HCT116 (cell line): ENCODE measurements around the gene DIPK1B. TPM values are rescaled to one million over a fixed set of nuclear protein-coding genes. Genes with fewer than 3 reads are reported as not detected.

Source experiments
- ATAC-seq: fragments of 200-7000 bp; cut with Tn5 transposase; 2 replicates; pipeline ENCODE4 v1.9.1; 2020; ENCODE audit warnings: mild to moderate bottlenecking, moderate library complexity
- BruUV-seq: library from RNA; stranded (reverse); fragments of 400-500 nt; replicated peaks from 2 replicates; lab custom pipeline; 2021; lab: Mats Ljungman, UMichigan
- CTCF ChIA-PET: fragments of 300-600 bp; sonication (Branson Sonifier 250); formaldehyde crosslinking; loops from one replicate; lab custom pipeline; 2021; ENCODE audit warnings: antibody characterized with exemption; lab: Charles Lee
- POLR2A ChIA-PET: fragments of 300-600, 350-600 bp; sonication (Branson Sonifier 250); formaldehyde crosslinking; loops from one replicate; lab custom pipeline; 2021; ENCODE audit warnings: antibody characterized with exemption; lab: Charles Lee
- RAD21 ChIA-PET, 2 experiments: fragments of 300-600 bp; sonication (Branson Sonifier 250); formaldehyde crosslinking; loops; one replicate each; lab custom pipeline; 2023; ENCODE audit warnings: low total read pairs in 2 of 2; ENCODE audit not compliant: uncharacterized antibody in 2 of 2, unreplicated experiment in 2 of 2, low non-redundant PET in 1 of 2; lab: Charles Lee
- DNase-seq: peaks from one replicate; pipeline ENCODE4 v3.0.0-alpha.2; 2010; ENCODE audit warnings: low read depth, low spot score
- H2AFZ ChIP-seq: fragments of 200-600 bp; shearing (Covaris generic), sonication (generic); 2 replicates; pipeline ENCODE4 v1.6.1; 2017; ENCODE audit warnings: low read depth, mixed run types, mixed read lengths, antibody characterized with exemption, low read length; ENCODE audit not compliant: poor library complexity, severe bottlenecking
- H3K27ac ChIP-seq: 2 replicates; pipeline ENCODE4 v1.5.1; 2012; ENCODE audit warnings: low read depth, low read length
- H3K27me3 ChIP-seq: fragments of 200-600 bp; sonication (generic); 2 replicates; pipeline ENCODE4 v1.6.1; 2016; ENCODE audit warnings: mixed run types, low read length, mixed read lengths; ENCODE audit not compliant: insufficient read depth
- H3K36me3 ChIP-seq, 2 experiments: fragments of 200-500 bp in 1 of 2; fragments of 200-600 bp in 1 of 2; sonication (Bioruptor generic) in 1 of 2; sonication (generic) in 1 of 2; 2 replicates each; pipeline versions ENCODE4 v1.5.1 to v1.6.1; 2014 to 2016; ENCODE audit warnings: low read length in 2 of 2, inconsistent platforms in 1 of 2, mixed read lengths in 1 of 2, mixed run types in 1 of 2; ENCODE audit not compliant: insufficient read depth in 2 of 2, control insufficient read depth in 1 of 2
- H3K4me1 ChIP-seq, 2 experiments: fragments of 200-600 bp in 1 of 2; sonication (generic) in 1 of 2; 2 replicates each; pipeline versions ENCODE4 v1.5.1 to v1.6.1; 2012 to 2017; ENCODE audit warnings: low read length in 2 of 2, inconsistent platforms in 1 of 2, mild to moderate bottlenecking in 1 of 2, mixed read lengths in 1 of 2, mixed run types in 1 of 2, moderate library complexity in 1 of 2; ENCODE audit not compliant: insufficient read depth in 2 of 2, control insufficient read depth in 1 of 2
- H3K4me2 ChIP-seq: fragments of 200-600 bp; sonication (generic); 2 replicates; pipeline ENCODE4 v1.6.1; 2017; ENCODE audit warnings: mixed run types, low read length, mixed read lengths
- H3K4me3 ChIP-seq, 2 experiments: fragments of 200-600 bp in 1 of 2; sonication (generic) in 1 of 2; replicated peaks in 1 of 2; 2 replicates each; pipeline ENCODE4 v1.5.1; 2011 to 2016; ENCODE audit warnings: low read length in 2 of 2, control low read depth in 1 of 2, low read depth in 1 of 2, mild to moderate bottlenecking in 1 of 2, mixed read lengths in 1 of 2, mixed run types in 1 of 2
- H3K79me2 ChIP-seq: fragments of 200-600 bp; sonication (generic); 2 replicates; pipeline ENCODE4 v1.6.1; 2017; ENCODE audit warnings: mild to moderate bottlenecking, mixed run types, low read length, moderate library complexity, mixed read lengths; ENCODE audit not compliant: insufficient read depth
- H3K9ac ChIP-seq: fragments of 200-600 bp; sonication (generic); 2 replicates; pipeline ENCODE4 v1.6.1; 2016; ENCODE audit warnings: low read length, mixed read lengths
- H3K9me2 ChIP-seq: fragments of 200-600 bp; sonication (generic), shearing (Covaris generic); 2 replicates; pipeline ENCODE4 v1.6.1; 2017; ENCODE audit warnings: mixed run types, mild to moderate bottlenecking, moderate library complexity; ENCODE audit not compliant: insufficient read depth
- H3K9me3 ChIP-seq, 2 experiments: fragments of 200-500 bp in 1 of 2; fragments of 200-600 bp in 1 of 2; sonication (Bioruptor generic) in 1 of 2; sonication (generic) in 1 of 2; 2 replicates each; pipeline ENCODE4 v1.6.1; 2014 to 2017; ENCODE audit warnings: low read length in 2 of 2, mixed read lengths in 2 of 2, inconsistent platforms in 1 of 2, low read depth in 1 of 2, mild to moderate bottlenecking in 1 of 2, mixed run types in 1 of 2, moderate library complexity in 1 of 2; ENCODE audit not compliant: control insufficient read depth in 1 of 2, insufficient read depth in 1 of 2
- H4K20me1 ChIP-seq: fragments of 200-600 bp; sonication (generic), shearing (Covaris generic); 2 replicates; pipeline ENCODE4 v1.6.1; 2017; ENCODE audit warnings: mixed run types, mild to moderate bottlenecking, moderate library complexity; ENCODE audit not compliant: insufficient read depth
- CEBPB ChIP-seq: IDR thresholded peaks from 2 replicates; pipeline ENCODE4 v1.6.1; 2012; ENCODE audit warnings: low read depth
- CTCF ChIP-seq, 3 experiments: fragments of 200-600 bp in 1 of 3; sonication (generic) in 1 of 3; IDR thresholded peaks in 2 of 3; conservative IDR thresholded peaks in 1 of 3; 2 replicates each; pipeline ENCODE4 v1.5.1; 2012 to 2017; ENCODE audit warnings: low read depth in 2 of 3, low read length in 2 of 3, antibody characterized with exemption in 1 of 3, borderline replicate concordance in 1 of 3, control low read depth in 1 of 3, mild to moderate bottlenecking in 1 of 3, mixed read lengths in 1 of 3, mixed run types in 1 of 3, moderate library complexity in 1 of 3; ENCODE audit not compliant: insufficient read depth in 1 of 3
- ELF1 ChIP-seq: IDR thresholded peaks from 2 replicates; pipeline ENCODE4 v1.6.1; 2012; ENCODE audit warnings: low read depth, borderline replicate concordance
- EZH2 ChIP-seq: fragments of 200-600 bp; sonication (generic); IDR thresholded peaks from 2 replicates; pipeline ENCODE4 v1.6.1; 2017; ENCODE audit warnings: antibody characterized with exemption, mixed run types
- EZH2phosphoT487 ChIP-seq: fragments of 200-600 bp; IDR thresholded peaks from 2 replicates; pipeline ENCODE4 v1.6.1; 2018; ENCODE audit warnings: antibody characterized with exemption, borderline replicate concordance
- FOSL1 ChIP-seq: IDR thresholded peaks from 2 replicates; pipeline ENCODE4 v1.6.1; 2012; ENCODE audit warnings: low read depth
- MAX ChIP-seq: IDR thresholded peaks from 2 replicates; pipeline ENCODE4 v1.6.1; 2012
- POLR2A ChIP-seq: IDR thresholded peaks from 2 replicates; pipeline ENCODE4 v1.7.0; 2011; ENCODE audit warnings: borderline replicate concordance; ENCODE audit not compliant: insufficient read depth, insufficient read length; ENCODE audit errors: extremely low read depth
- REST ChIP-seq: IDR thresholded peaks from 2 replicates; pipeline ENCODE4 v1.6.1; 2012; ENCODE audit warnings: low read depth
- SRF ChIP-seq: IDR thresholded peaks from 2 replicates; pipeline ENCODE4 v1.6.1; 2012; ENCODE audit warnings: low read depth
- TCF7L2 ChIP-seq: IDR thresholded peaks from 2 replicates; pipeline ENCODE4 v1.7.0; 2011; ENCODE audit warnings: borderline replicate concordance, inconsistent platforms; ENCODE audit not compliant: insufficient read depth, insufficient read length; ENCODE audit errors: extremely low read depth
- ZBTB33 ChIP-seq: IDR thresholded peaks from 2 replicates; pipeline ENCODE4 v1.6.1; 2011; ENCODE audit warnings: mild to moderate bottlenecking, low read length, moderate library complexity; ENCODE audit not compliant: insufficient replicate concordance; ENCODE audit errors: extremely low read depth
- ZFX ChIP-seq: fragments of 450-650 bp; IDR thresholded peaks from 2 replicates; pipeline ENCODE4 v1.6.1; 2017
- ZNF274 ChIP-seq: fragments of 200-500 bp; sonication (Bioruptor generic); IDR thresholded peaks from 2 replicates; pipeline ENCODE4 v1.6.1; 2014; ENCODE audit warnings: mild to moderate bottlenecking, low read depth, low read length, inconsistent platforms
- intact Hi-C: fragments of 100-400 bp; cut with micrococcal nuclease; formaldehyde crosslinking; loops from 2 replicates; pipeline ENCODE4 v1.10.0; 2022
- total RNA-seq: library from RNA; stranded (reverse); gene quantifications from one replicate; pipeline ENCODE4 v1.2.1, GENCODE V29; 2021; ENCODE audit not compliant: unreplicated experiment

DIPK1B gene
- total RNA-seq, 1 experiment from 2014 or later: 15.6 TPM

- Histone ChIP-seq H2AFZ (no peak overlapping the region), H3K27ac (no peak overlapping the region)
- CTCF ChIA-PET: interaction anchor here (3.6 kb wide), 1 partner anchor 9 kb away, joined by 18 read pairs; no protein-coding TSS in a partner anchor
- TF ChIP-seq REST (no peak), POLR2A (no peak), SRF (no peak), ZNF274 (no peak), ZBTB33 (no peak), MAX (no peak), EZH2phosphoT487 (no peak), ELF1 (no peak), TCF7L2 (no peak), EZH2 (no peak), FOSL1 (no peak), CTCF (IDR thresholded peaks at IDR 0.05 in 2 of 3, conservative IDR thresholded peaks at IDR 0.05 in 1 of 3; ENCODE audit: borderline replicate concordance in 1 of 3, insufficient read depth in 1 of 3, low read depth in 2 of 3, low read length in 2 of 3) (no peak), ZFX (no peak), CEBPB (no peak)
- TF ChIP-seq, all 23 proteins: peak for 0
- ATAC-seq (no peak), DNase-seq (no peak)
- H3K4me1 ChIP-seq: peaks cover 8 to 11% of the 10 kb centered on the region in 2 experiments
- no peaks in the 10 kb centered on the region for H4K20me1 ChIP-seq
- no peaks in the 10 kb centered on the region for H3K36me3 ChIP-seq
- H3K79me2 ChIP-seq: peaks cover 48% of the 10 kb centered on the region
- POLR2A ChIA-PET: no interaction called here
- BruUV-seq: no TSS peak
- no peaks in the 10 kb centered on the region for H3K9me2 ChIP-seq
- RAD21 ChIA-PET: interaction anchor here in 1 of 2 experiments (0.6 kb wide), 1 partner anchor 135 kb away, joined by 3 read pairs; the partner anchor contains the start of gene NOTCH1
- H3K9me3 ChIP-seq: no peaks in the 10 kb centered on the region
- intact Hi-C loops: no loop called here
- H3K27me3 ChIP-seq: no peaks in the 10 kb centered on the region
- H3K4me2 ChIP-seq: no peak overlapping the region
- H3K9ac ChIP-seq: no peak overlapping the region
- H3K4me3 ChIP-seq: no peak overlapping the region
Observed at GRCh38 chr9:136681029-136681428, 31.3 kb upstream of the DIPK1B start.
